SW 1271 (cell line): ENCODE results near the gene HRG.

Experiments
- DNase-seq, 2 experiments: peaks; one replicate each; lab custom pipeline; 2025; lab: John Stamatoyannopoulos, UW

The HRG gene

GRCh38 chr3:186637686-186638085, 28.1 kb upstream of the HRG start:
- no peak for DNase-seq

GRCh38 chr3:186638259-186638658, 27.6 kb upstream of the HRG start:
- no peak for DNase-seq

GRCh38 chr3:186639778-186640472, 25.9 kb upstream of the HRG start, which contains the start of gene FETUB:
Gene FETUB (plus strand): TSS chr3:186640399. CDS start chr3:186640461, 62 bp downstream.
- DNase-seq = no peak

GRCh38 chr3:186640473-186640818, 25.4 kb upstream of the HRG start:
- DNase-seq = no peak

GRCh38 chr3:186640929-186641328, 24.9 kb upstream of the HRG start:
- no peak for DNase-seq

- no peak for DNase-seq
These were observed 23.8 kb upstream of the HRG start for GRCh38 chr3:186642014-186642413.

GRCh38 chr3:186643493-186643892, 22.3 kb upstream of the HRG start:
- no peak for DNase-seq

GRCh38 chr3:186644683-186645082, 21.1 kb upstream of the HRG start:
- DNase-seq = no peak

GRCh38 chr3:186646106-186646505, 19.7 kb upstream of the HRG start:
- DNase-seq = no peak

- DNase-seq = no peak
These were observed 19.0 kb upstream of the HRG start for GRCh38 chr3:186646841-186647240.

- no peak for DNase-seq
These were observed 17.0 kb upstream of the HRG start for GRCh38 chr3:186648851-186649250.

GRCh38 chr3:186651678-186652215, 14.1 kb upstream of the HRG start:
- DNase-seq = no peak

- no peak for DNase-seq
These were observed 12.6 kb upstream of the HRG start for GRCh38 chr3:186653080-186653707.

GRCh38 chr3:186653984-186654383, 11.8 kb upstream of the HRG start:
- DNase-seq = no peak

GRCh38 chr3:186663361-186664118, 2.3 kb upstream of the HRG start:
- no peak for DNase-seq

- no peak for DNase-seq
These were observed 1.7 kb upstream of the HRG start for GRCh38 chr3:186664119-186664495.

GRCh38 chr3:186664506-186664905, 1.3 kb upstream of the HRG start:
- no peak for DNase-seq

GRCh38 chr3:186668426-186668825, 2.6 kb downstream of the HRG start:
- no peak for DNase-seq

GRCh38 chr3:186669378-186670084, 3.7 kb downstream of the HRG start:
- DNase-seq = no peak

- no peak for DNase-seq
These were observed 4.3 kb downstream of the HRG start for GRCh38 chr3:186670155-186670554.

GRCh38 chr3:186671051-186671450, 5.2 kb downstream of the HRG start:
- DNase-seq = no peak

GRCh38 chr3:186678604-186679003, 12.8 kb downstream of the HRG start:
- no peak for DNase-seq
